GM12878 (cell line): ENCODE data around the gene KRT73.

Source experiments
- BRCA1 ChIP-seq: IDR thresholded peaks from 2 replicates; pipeline ENCODE4 v1.6.1; 2011; ENCODE audit warnings: low read depth, low read length, improper control_type of control experiment
- CEBPZ ChIP-seq: fragments of 150-350 bp; IDR thresholded peaks from 2 replicates; pipeline ENCODE4 v1.6.1; 2016; ENCODE audit warnings: low read depth, low read length
- CTCF ChIP-seq, 3 experiments: IDR thresholded peaks in 2 of 3; conservative IDR thresholded peaks in 1 of 3; 2 replicates each; pipeline ENCODE4 v1.5.1; 2011; ENCODE audit warnings: low read depth in 3 of 3, low read length in 3 of 3, mild to moderate bottlenecking in 3 of 3, control low read depth in 2 of 3, moderate library complexity in 2 of 3, inconsistent platforms in 1 of 3, mixed read lengths in 1 of 3; ENCODE audit not compliant: control insufficient read depth in 2 of 3, insufficient read depth in 1 of 3; ENCODE audit errors: extremely low read depth in 1 of 3
- EZH2 ChIP-seq: IDR thresholded peaks from 2 replicates; pipeline ENCODE4 v1.6.1; 2012; ENCODE audit warnings: low read depth, mild to moderate bottlenecking, control low read depth, inconsistent platforms, low read length, borderline replicate concordance; ENCODE audit not compliant: control insufficient read depth
- HDAC2 ChIP-seq: fragments of 200-600 bp; sonication (generic); IDR thresholded peaks from 2 replicates; pipeline ENCODE4 v1.6.1; 2017
- JUNB ChIP-seq: IDR thresholded peaks from 2 replicates; pipeline ENCODE4 v1.6.1; 2016; ENCODE audit warnings: antibody characterized with exemption, mild to moderate bottlenecking
- KDM1A ChIP-seq: fragments of 200-600 bp; sonication (generic); IDR thresholded peaks from 2 replicates; pipeline ENCODE4 v1.6.1; 2016; ENCODE audit warnings: borderline replicate concordance
- MTA3 ChIP-seq: IDR thresholded peaks from 2 replicates; pipeline ENCODE4 v1.6.1; 2012; ENCODE audit warnings: low read length, inconsistent platforms, borderline replicate concordance
- NBN ChIP-seq: fragments of 450-650 bp; IDR thresholded peaks from 2 replicates; pipeline ENCODE4 v1.6.1; 2016
- POLR2AphosphoS5 ChIP-seq: IDR thresholded peaks from 2 replicates; pipeline ENCODE4 v1.6.1; 2011; ENCODE audit warnings: mild to moderate bottlenecking, low read length, inconsistent platforms
- RAD21 ChIP-seq: IDR thresholded peaks from 2 replicates; pipeline ENCODE4 v1.6.1; 2011; ENCODE audit warnings: mild to moderate bottlenecking, low read depth, low read length, moderate library complexity; ENCODE audit not compliant: insufficient read depth
- SUPT20H ChIP-seq: IDR thresholded peaks from 2 replicates; pipeline ENCODE4 v1.6.1; 2011; ENCODE audit warnings: low read depth, mild to moderate bottlenecking, low read length, moderate library complexity, borderline replicate concordance; ENCODE audit not compliant: control insufficient read depth
- TAF1 ChIP-seq: IDR thresholded peaks from 2 replicates; pipeline ENCODE4 v1.6.1; 2011; ENCODE audit warnings: mild to moderate bottlenecking, low read depth, low read length, borderline replicate concordance
- ZNF207 ChIP-seq: fragments of 450-650 bp; IDR thresholded peaks from 2 replicates; pipeline ENCODE4 v1.6.1; 2014; ENCODE audit warnings: antibody characterized with exemption, mild to moderate bottlenecking, borderline replicate concordance

- TF ChIP-seq HDAC2 = no peak
- no peak for TF ChIP-seq CTCF (IDR thresholded peaks at IDR 0.05 in 2 of 3, conservative IDR thresholded peaks at IDR 0.05 in 1 of 3; ENCODE audit: control insufficient read depth in 2 of 3, extremely low read depth in 1 of 3, insufficient read depth in 1 of 3, low read depth in 3 of 3, low read length in 3 of 3)
- TF ChIP-seq MTA3 = no peak
- TF ChIP-seq KDM1A = no peak
- no peak for TF ChIP-seq POLR2AphosphoS5
- no peak for TF ChIP-seq SUPT20H
- TF ChIP-seq EZH2 = no peak
- no peak for TF ChIP-seq RAD21
- TF ChIP-seq JUNB = no peak
- TF ChIP-seq NBN = no peak
- no peak for TF ChIP-seq TAF1
- TF ChIP-seq ZNF207 = no peak
- no peak for TF ChIP-seq CEBPZ
- TF ChIP-seq BRCA1 = no peak
Observed at GRCh38 chr12:52590021-52590420, 28.3 kb downstream of the KRT73 start.
